Gastrocnemius medialis (tissue), 4 donors: Measurements from ENCODE around the gene ATXN1. TPM values are rescaled to one million over a fixed set of nuclear protein-coding genes. Genes with fewer than 3 reads are reported as not detected.
"Not testable (repeated sequence)": the region's sequence is repeated elsewhere in the genome, so short reads cannot be mapped to it uniquely, and the experiment has no call there.

Source experiments
- ATAC-seq, 2 donors: fragments of 150-250 bp; one replicate each; pipeline ENCODE4 v1.9.1; 2016
- DNase-seq, 2 donors: peaks; one replicate each; pipeline ENCODE4 v3.0.0-alpha.2; 2019
- H3K27ac ChIP-seq, 4 donors: fragments of 200-600 bp; sonication (generic); 1 replicate in 1 of 4; 2 replicates in 3 of 4; pipeline ENCODE4 v1.5.1; 2016 to 2018; ENCODE audit warnings: mild to moderate bottlenecking in 2 of 4, moderate library complexity in 1 of 4
- H3K27me3 ChIP-seq, 3 donors: fragments of 200-600 bp; sonication (generic) in 2 of 3; 1 replicate in 1 of 3; 2 replicates in 2 of 3; pipeline versions ENCODE4 v1.5.1 to v1.6.0; 2016 to 2019; ENCODE audit warnings: mild to moderate bottlenecking in 1 of 3, moderate library complexity in 1 of 3
- H3K36me3 ChIP-seq, 2 donors: fragments of 200-600 bp; sonication (generic) in 1 of 2; one replicate each; pipeline ENCODE4 v1.5.1; 2017 to 2018
- H3K4me1 ChIP-seq, 2 donors: fragments of 200-600 bp; sonication (generic) in 1 of 2; one replicate each; pipeline ENCODE4 v1.5.1; 2016 to 2017; ENCODE audit warnings: mild to moderate bottlenecking in 2 of 2
- H3K4me3 ChIP-seq, 4 donors: fragments of 200-600 bp; sonication (generic) in 3 of 4; 1 replicate in 1 of 4; 2 replicates in 3 of 4; pipeline ENCODE4 v1.5.1; 2016 to 2019; ENCODE audit warnings: mild to moderate bottlenecking in 2 of 4
- H3K9me3 ChIP-seq, 3 donors: fragments of 200-600 bp; sonication (generic) in 2 of 3; 1 replicate in 1 of 3; 2 replicates in 2 of 3; pipeline ENCODE4 v1.5.1; 2016 to 2019
- CTCF ChIP-seq, 5 experiments: fragments of 450-650 bp in 3 of 5; fragments of 200-600 bp in 2 of 5; sonication (generic) in 2 of 5; IDR thresholded peaks in 4 of 5; conservative IDR thresholded peaks in 1 of 5; 1 replicate in 4 of 5; 2 replicates in 1 of 5; pipeline ENCODE4 v1.5.1; 2016 to 2019; ENCODE audit warnings: antibody characterized with exemption in 5 of 5, mild to moderate bottlenecking in 3 of 5, moderate library complexity in 3 of 5
- POLR2A ChIP-seq, 2 donors: fragments of 450-650 bp; IDR thresholded peaks; one replicate each; pipeline ENCODE4 v1.6.1; 2017; ENCODE audit warnings: antibody characterized with exemption in 2 of 2, mild to moderate bottlenecking in 2 of 2, moderate library complexity in 2 of 2
- in situ Hi-C, 4 donors: fragments of 200-750 bp; cut with MboI; loops; one replicate each; pipeline versions ENCODE4 v1.15.0 to v1.8.0; 2017; ENCODE audit warnings: low sequenced_read_pairs in 4 of 4
- intact Hi-C: fragments of 100-400 bp; cut with DNase I; formaldehyde crosslinking; loops from one replicate; pipeline ENCODE4 v1.15.1; 2023; ENCODE audit warnings: low total_unique reads
- total RNA-seq, 4 donors: library from RNA; depleted of rRNA; stranded (reverse); fragments of >200 nt; gene quantifications; one replicate each; pipeline versions ENCODE4 v1.1.0 to v1.2.3, GENCODE V29; 2016

The ATXN1 gene
- total RNA-seq, 4 donors from 2014 or later: 21.8 to 42.9 (median 33.1) TPM

GRCh38 chr6:16621002-16621401 lies 140.3 kb downstream of the ATXN1 start:
- TF ChIP-seq POLR2A (IDR thresholded peaks at IDR 0.05): no peak
- TF ChIP-seq CTCF (IDR thresholded peaks at IDR 0.05 in 4 of 5, conservative IDR thresholded peaks at IDR 0.05 in 1 of 5): no peak
- Histone ChIP-seq H3K27ac (no peak overlapping the region), H3K27me3 (no peaks in the 10 kb centered on the region), H3K36me3 (no peaks in the 10 kb centered on the region), H3K4me3 (no peak overlapping the region), H3K9me3 (no peaks in the 10 kb centered on the region), H3K4me1 (peaks cover 15 to 18% of the 10 kb centered on the region in 2 donors)
- intact Hi-C loops (no loop called here), in situ Hi-C loops (no loop called here)
- no peak for DNase-seq
- no peak for ATAC-seq

- H3K4me1 ChIP-seq: peaks cover 15 to 18% of the 10 kb centered on the region in 2 donors
- H3K36me3 ChIP-seq: no peaks in the 10 kb centered on the region
- no peak overlapping the region for H3K4me3 ChIP-seq
- intact Hi-C loops (no loop called here), in situ Hi-C loops (no loop called here)
- no peaks in the 10 kb centered on the region for H3K27me3 ChIP-seq
- ATAC-seq: no peak
- H3K9me3 ChIP-seq: no peaks in the 10 kb centered on the region
- H3K27ac ChIP-seq: no peak overlapping the region
- DNase-seq: no peak
- no peak for TF ChIP-seq CTCF (IDR thresholded peaks at IDR 0.05 in 4 of 5, conservative IDR thresholded peaks at IDR 0.05 in 1 of 5)
- TF ChIP-seq POLR2A (IDR thresholded peaks at IDR 0.05): no peak
Observed at GRCh38 chr6:16619777-16620176, 141.5 kb downstream of the ATXN1 start.

- no peaks in the 10 kb centered on the region for H3K27me3 ChIP-seq
- intact Hi-C loops (no loop called here), in situ Hi-C loops (no loop called here)
- peak overlapping the region in 1 of 4 donors; percentile 55 for H3K27ac ChIP-seq
- no peak overlapping the region for H3K4me3 ChIP-seq
- H3K36me3 ChIP-seq: no peaks in the 10 kb centered on the region
- H3K9me3 ChIP-seq: no peaks in the 10 kb centered on the region
- TF ChIP-seq POLR2A (IDR thresholded peaks at IDR 0.05) (no peak), CTCF (IDR thresholded peaks at IDR 0.05 in 4 of 5, conservative IDR thresholded peaks at IDR 0.05 in 1 of 5) (no peak)
- peaks cover 15 to 18% of the 10 kb centered on the region in 2 donors for H3K4me1 ChIP-seq
- no peak for DNase-seq
- ATAC-seq: peak; percentile 44 to 75
Observed at GRCh38 chr6:16618962-16619361, 142.3 kb downstream of the ATXN1 start.

- H3K4me3 ChIP-seq, ATAC-seq, DNase-seq, in situ Hi-C loops, H3K9me3 ChIP-seq, H3K36me3 ChIP-seq, H3K27me3 ChIP-seq, H3K27ac ChIP-seq, intact Hi-C loops: not testable (repeated sequence)
- H3K4me1 ChIP-seq: peaks cover 5 to 10% of the 10 kb centered on the region in 2 donors
Observed at GRCh38 chr6:16615215-16615614, 146.0 kb downstream of the ATXN1 start.

- H3K4me3 ChIP-seq, H3K27ac ChIP-seq, in situ Hi-C loops, ATAC-seq, H3K36me3 ChIP-seq, intact Hi-C loops, H3K9me3 ChIP-seq, H3K4me1 ChIP-seq, DNase-seq, H3K27me3 ChIP-seq: not testable (repeated sequence)
Observed at GRCh38 chr6:16614143-16614542, 147.1 kb downstream of the ATXN1 start.

- H3K4me3 ChIP-seq, in situ Hi-C loops, intact Hi-C loops: not testable (repeated sequence)
Observed at GRCh38 chr6:16613504-16613903, 147.8 kb downstream of the ATXN1 start.

More at GRCh38 chr6:16613504-16613903, 147.8 kb downstream of the ATXN1 start:
- not testable (repeated sequence) for H3K27me3 ChIP-seq, H3K9me3 ChIP-seq, H3K27ac ChIP-seq, H3K36me3 ChIP-seq, ATAC-seq, DNase-seq, H3K4me1 ChIP-seq
